IMR-90 (cell line): ENCODE data around the gene IGSF22.

ENCODE experiments used
- CEBPB ChIP-seq: IDR thresholded peaks from 2 replicates; pipeline ENCODE4 v1.6.1; 2012; ENCODE audit warnings: low read depth, low read length, improper control_type of control experiment
- POLR2A ChIP-seq: IDR thresholded peaks from 2 replicates; pipeline ENCODE4 v1.6.1; 2012; ENCODE audit warnings: mild to moderate bottlenecking, low read depth, low read length
- RFX5 ChIP-seq: IDR thresholded peaks from 2 replicates; pipeline ENCODE4 v1.8.0; 2012; ENCODE audit warnings: low read depth, mild to moderate bottlenecking, low read length, moderate library complexity
- SMC3 ChIP-seq: fragments of 150-350 bp; IDR thresholded peaks from 2 replicates; pipeline ENCODE4 v1.6.1; 2016; ENCODE audit warnings: low read depth, mild to moderate bottlenecking, antibody characterized with exemption, low read length, moderate library complexity
- TF ChIP-seq, protein P1 (sequence below): conservative IDR thresholded peaks from 2 replicates; pipeline ENCODE4 v1.5.1; 2012; ENCODE audit warnings: mild to moderate bottlenecking, low read depth, low read length, improper control_type of control experiment

DNA sequence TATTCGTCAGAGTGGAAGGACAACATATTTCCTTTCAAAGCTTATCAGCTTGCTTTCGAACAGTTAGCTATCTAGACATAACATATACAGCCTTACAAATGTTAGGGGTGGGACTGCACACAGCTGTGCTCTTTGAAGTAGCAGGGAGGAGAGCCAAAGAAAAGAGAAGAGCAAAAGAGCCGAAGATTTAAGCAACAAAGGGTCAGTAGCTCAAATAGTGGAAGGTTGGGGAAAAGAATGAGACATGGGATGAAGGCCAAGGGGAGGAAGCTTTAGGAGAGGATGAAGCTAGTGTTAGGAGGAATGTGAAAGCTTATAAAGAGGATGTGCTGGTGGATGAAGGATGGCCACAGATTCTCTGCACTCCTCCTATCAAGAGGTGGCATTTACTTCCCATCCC is 31.8 kb upstream of the IGSF22 start:
- TF ChIP-seq RFX5 (no peak), SMC3 (no peak), POLR2A (no peak), CEBPB (no peak)
- TF ChIP-seq, protein P1, sequence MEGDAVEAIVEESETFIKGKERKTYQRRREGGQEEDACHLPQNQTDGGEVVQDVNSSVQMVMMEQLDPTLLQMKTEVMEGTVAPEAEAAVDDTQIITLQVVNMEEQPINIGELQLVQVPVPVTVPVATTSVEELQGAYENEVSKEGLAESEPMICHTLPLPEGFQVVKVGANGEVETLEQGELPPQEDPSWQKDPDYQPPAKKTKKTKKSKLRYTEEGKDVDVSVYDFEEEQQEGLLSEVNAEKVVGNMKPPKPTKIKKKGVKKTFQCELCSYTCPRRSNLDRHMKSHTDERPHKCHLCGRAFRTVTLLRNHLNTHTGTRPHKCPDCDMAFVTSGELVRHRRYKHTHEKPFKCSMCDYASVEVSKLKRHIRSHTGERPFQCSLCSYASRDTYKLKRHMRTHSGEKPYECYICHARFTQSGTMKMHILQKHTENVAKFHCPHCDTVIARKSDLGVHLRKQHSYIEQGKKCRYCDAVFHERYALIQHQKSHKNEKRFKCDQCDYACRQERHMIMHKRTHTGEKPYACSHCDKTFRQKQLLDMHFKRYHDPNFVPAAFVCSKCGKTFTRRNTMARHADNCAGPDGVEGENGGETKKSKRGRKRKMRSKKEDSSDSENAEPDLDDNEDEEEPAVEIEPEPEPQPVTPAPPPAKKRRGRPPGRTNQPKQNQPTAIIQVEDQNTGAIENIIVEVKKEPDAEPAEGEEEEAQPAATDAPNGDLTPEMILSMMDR, result no peak
